NCI-H1694 (cell line): Measurements from ENCODE around the gene BHLHA15.

Experiments used
- DNase-seq: peaks from one replicate; lab custom pipeline; 2025; lab: John Stamatoyannopoulos, UW

BHLHA15 gene

GRCh38 chr7:98244871-98245270 is 33.6 kb downstream of the BHLHA15 start:
- no peak for DNase-seq

- no peak for DNase-seq
These were observed 36.9 kb downstream of the BHLHA15 start for GRCh38 chr7:98248156-98248555.

GRCh38 chr7:98249106-98249505 is 37.9 kb downstream of the BHLHA15 start:
- no peak for DNase-seq

- DNase-seq, result no peak
These were observed 39.5 kb downstream of the BHLHA15 start for GRCh38 chr7:98250789-98251188.

- DNase-seq, result no peak
These were observed 40.0 kb downstream of the BHLHA15 start for GRCh38 chr7:98251231-98251600.

- DNase-seq, result peak; percentile 95
These were observed 40.6 kb downstream of the BHLHA15 start, which contains the start of gene TECPR1 for GRCh38 chr7:98251601-98252424. Gene TECPR1, minus strand, starts transcription at chr7:98252232. Its CDS starts 6,086 bp downstream, at chr7:98246146.

- DNase-seq, result no peak
These were observed 41.3 kb downstream of the BHLHA15 start for GRCh38 chr7:98252425-98253054.

- no peak for DNase-seq
These were observed 43.3 kb downstream of the BHLHA15 start for GRCh38 chr7:98254516-98254915.

GRCh38 chr7:98254951-98255610 is 43.8 kb downstream of the BHLHA15 start:
- DNase-seq, result no peak

GRCh38 chr7:98256431-98256830 is 45.2 kb downstream of the BHLHA15 start:
- DNase-seq, result peak; percentile 82

GRCh38 chr7:98257701-98258100 is 46.5 kb downstream of the BHLHA15 start:
- DNase-seq, result no peak
